Spinal cord (tissue), 10 donors: ENCODE data around the gene SF3B1. TPM values are rescaled to one million over a fixed set of nuclear protein-coding genes. Genes with fewer than 3 reads are reported as not detected.

Experiments used
- DNase-seq, 6 donors: peaks; one replicate each; pipeline versions ENCODE4 v3.0.0 to v3.0.0-alpha.2; 2013 to 2015; ENCODE audit warnings: low spot score in 6 of 6, low read depth in 4 of 6
- H3K27ac ChIP-seq: one replicate; pipeline ENCODE4 v1.5.1; 2013; ENCODE audit warnings: low read depth, low read length, control low read depth
- H3K27me3 ChIP-seq: one replicate; pipeline ENCODE4 v1.6.1; 2013; ENCODE audit warnings: low read length; ENCODE audit not compliant: control insufficient read depth, insufficient read depth
- H3K36me3 ChIP-seq: one replicate; pipeline ENCODE4 v1.6.1; 2013; ENCODE audit warnings: low read length; ENCODE audit not compliant: control insufficient read depth, insufficient read depth
- H3K4me1 ChIP-seq: one replicate; pipeline ENCODE4 v1.6.1; 2013; ENCODE audit warnings: low read length; ENCODE audit not compliant: control insufficient read depth, insufficient read depth
- H3K4me3 ChIP-seq: one replicate; pipeline ENCODE4 v1.5.1; 2013; ENCODE audit warnings: low read depth, low read length, control low read depth
- H3K9me3 ChIP-seq: one replicate; pipeline ENCODE4 v1.6.1; 2013; ENCODE audit warnings: low read length; ENCODE audit not compliant: control insufficient read depth, insufficient read depth
- WGBS: methylation state at CpG from one replicate; pipeline ENCODE4 v1.1.5; 2013; ENCODE audit warnings: missing lambda C conversion rate; ENCODE audit not compliant: insufficient coverage; 5-methylcytosine and 5-hydroxymethylcytosine counted together
- polyA plus RNA-seq, 2 donors: library from polyadenylated mRNA; unstranded; fragments of 120-200 nt; gene quantifications; one replicate each; pipeline ENCODE4 v1.2.1, GENCODE V29; 2013; ENCODE audit not compliant: insufficient read length in 2 of 2
- total RNA-seq, 2 donors: library from RNA; depleted of rRNA in 1 of 2; stranded (reverse); fragments of 120-200 nt in 1 of 2; fragments of >200 nt in 1 of 2; gene quantifications; one replicate each; pipeline versions ENCODE4 v1.2.3 to v1.2.4, GENCODE V29; 2013 to 2014
- donor health status: healthy.

Gene SF3B1
- total and polyA plus RNA-seq, 4 donors: 322 to 381 (median 338) TPM

DNA sequence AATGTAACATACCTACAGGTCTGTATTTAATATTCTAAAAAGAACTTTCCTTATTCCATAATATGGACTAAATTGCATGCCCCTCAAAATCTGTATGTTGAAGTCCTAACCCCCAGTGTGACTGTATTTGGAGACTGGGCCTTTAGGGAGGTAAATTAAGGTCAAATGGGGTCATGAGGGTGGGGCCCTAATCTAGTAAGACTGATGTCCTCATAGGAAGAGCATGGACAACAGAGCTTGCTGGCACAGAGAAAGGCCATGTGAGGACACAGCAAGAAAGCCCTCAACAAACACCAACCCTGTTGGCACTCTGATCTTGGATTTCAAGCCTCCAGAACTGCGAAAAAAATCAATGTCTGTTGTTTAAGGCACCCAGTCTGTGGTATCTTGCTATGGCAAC, 18.6 kb downstream of the SF3B1 start:
- Histone ChIP-seq H3K27me3 (no peaks in the 10 kb centered on the region), H3K9me3 (no peaks in the 10 kb centered on the region), H3K4me1 (no peaks in the 10 kb centered on the region), H3K27ac (no peak overlapping the region), H3K36me3 (peaks cover 54% of the 10 kb centered on the region), H3K4me3 (no peak overlapping the region)
- no peak for DNase-seq
- WGBS: no CpG with 5 or more reads among the region's 1 CpG

DNA sequence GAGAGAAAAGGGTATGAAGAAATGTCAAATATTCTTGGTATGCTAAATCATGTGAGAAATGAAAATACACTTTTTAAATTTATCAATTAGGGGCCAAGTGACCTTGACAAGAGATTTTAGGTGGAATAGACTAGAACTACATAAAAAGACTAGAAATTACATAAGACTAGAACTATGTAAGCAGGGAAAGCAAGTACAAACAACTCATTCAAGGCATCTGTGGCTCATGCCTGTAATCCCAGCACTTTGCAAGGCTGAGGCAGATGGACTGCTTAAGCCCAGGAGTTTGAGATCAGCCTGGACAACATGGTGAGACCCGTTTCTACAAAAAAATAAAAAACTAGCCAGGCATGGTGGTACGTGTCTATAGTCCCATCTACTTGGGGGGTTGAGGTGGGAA, 20.3 kb downstream of the SF3B1 start:
- 100% methylated on average over 1 of the region's 2 CpGs for WGBS
- Histone ChIP-seq H3K36me3 (peaks cover 66% of the 10 kb centered on the region), H3K9me3 (no peaks in the 10 kb centered on the region), H3K4me1 (no peaks in the 10 kb centered on the region), H3K4me3 (no peak overlapping the region), H3K27ac (no peak overlapping the region), H3K27me3 (no peaks in the 10 kb centered on the region)
- DNase-seq: no peak

DNA sequence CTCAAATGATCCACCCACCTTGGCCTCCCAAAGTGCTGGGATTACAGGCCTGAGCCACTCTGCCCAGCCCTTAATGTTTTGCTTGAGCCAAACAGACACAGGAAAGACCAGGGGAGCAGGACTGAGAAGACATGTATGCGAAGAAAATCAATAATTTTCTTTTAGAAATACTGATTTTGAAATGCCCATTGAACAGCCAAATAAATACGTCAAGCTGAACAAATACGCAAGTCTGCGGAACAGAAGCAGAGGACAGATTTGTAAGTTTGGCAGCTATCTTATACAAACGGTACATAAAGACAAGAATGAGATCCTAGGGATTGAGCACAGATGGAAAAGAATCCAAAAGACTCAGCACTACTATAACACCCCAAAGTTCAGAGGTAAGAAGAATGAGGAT, 20.8 kb downstream of the SF3B1 start:
- Histone ChIP-seq H3K4me3 (no peak overlapping the region), H3K27ac (no peak overlapping the region), H3K36me3 (peaks cover 71% of the 10 kb centered on the region), H3K4me1 (no peaks in the 10 kb centered on the region), H3K9me3 (no peaks in the 10 kb centered on the region), H3K27me3 (no peaks in the 10 kb centered on the region)
- no peak for DNase-seq
- WGBS: no CpG with 5 or more reads among the region's 5 CpGs

DNA sequence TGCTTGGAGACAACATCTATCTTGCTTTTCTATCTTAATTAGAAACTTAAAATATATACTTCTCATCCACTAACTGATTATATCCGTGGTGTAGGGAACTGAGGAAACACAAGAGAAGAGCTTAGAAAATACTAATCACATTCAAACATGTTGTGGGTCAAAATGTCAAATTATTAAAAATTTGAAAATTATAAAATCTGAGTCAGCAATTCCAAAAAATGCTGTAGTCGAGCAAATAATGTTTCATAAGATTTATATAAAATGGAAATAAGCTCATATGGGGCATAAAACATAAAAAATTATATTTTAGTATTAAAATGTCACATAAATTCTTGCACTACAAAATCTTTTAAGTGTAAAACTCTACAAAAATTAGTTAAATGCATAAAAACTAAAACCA, 29.2 kb downstream of the SF3B1 start:
- Histone ChIP-seq H3K36me3 (peaks cover 48% of the 10 kb centered on the region), H3K9me3 (no peaks in the 10 kb centered on the region), H3K4me1 (no peaks in the 10 kb centered on the region), H3K4me3 (no peak overlapping the region), H3K27ac (no peak overlapping the region), H3K27me3 (no peaks in the 10 kb centered on the region)
- DNase-seq: no peak
- no CpG with 5 or more reads among the region's 2 CpGs for WGBS

DNA sequence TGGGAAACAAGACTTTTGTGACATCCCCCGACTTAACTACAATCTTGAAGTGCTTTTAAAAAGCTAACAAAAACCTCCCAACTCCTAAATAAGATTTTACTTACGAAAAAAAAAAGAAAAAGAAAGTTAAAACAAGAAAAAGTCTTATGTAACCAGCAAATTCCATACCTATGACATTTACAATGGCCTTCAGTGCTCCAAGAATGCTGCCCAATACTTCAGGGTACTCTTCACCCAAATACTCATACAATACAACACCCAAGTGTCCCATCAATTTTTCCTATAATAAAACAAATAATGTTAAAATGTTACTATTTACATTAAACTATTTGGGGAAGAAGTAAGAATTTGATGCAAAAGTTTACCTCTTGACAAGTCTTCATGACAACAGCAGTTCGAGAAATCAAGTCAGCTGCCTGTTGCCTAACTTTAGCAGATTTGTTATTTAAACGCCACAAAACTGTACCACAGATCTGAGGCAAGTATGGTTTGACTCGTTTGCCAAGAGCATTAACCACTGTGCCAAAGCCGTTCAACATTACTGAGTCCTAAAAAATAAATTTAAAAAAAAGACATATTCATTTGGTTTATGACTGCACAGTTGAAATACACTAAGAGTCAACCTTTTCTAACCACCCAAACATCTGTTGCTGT, 34.8 kb downstream of the SF3B1 start:
- Histone ChIP-seq H3K36me3 (peaks cover 23% of the 10 kb centered on the region), H3K27ac (no peak overlapping the region), H3K9me3 (no peaks in the 10 kb centered on the region), H3K4me1 (no peaks in the 10 kb centered on the region), H3K4me3 (no peak overlapping the region), H3K27me3 (no peaks in the 10 kb centered on the region)
- DNase-seq: no peak
- WGBS: 94% methylated on average over 3 of the region's 6 CpGs

DNA sequence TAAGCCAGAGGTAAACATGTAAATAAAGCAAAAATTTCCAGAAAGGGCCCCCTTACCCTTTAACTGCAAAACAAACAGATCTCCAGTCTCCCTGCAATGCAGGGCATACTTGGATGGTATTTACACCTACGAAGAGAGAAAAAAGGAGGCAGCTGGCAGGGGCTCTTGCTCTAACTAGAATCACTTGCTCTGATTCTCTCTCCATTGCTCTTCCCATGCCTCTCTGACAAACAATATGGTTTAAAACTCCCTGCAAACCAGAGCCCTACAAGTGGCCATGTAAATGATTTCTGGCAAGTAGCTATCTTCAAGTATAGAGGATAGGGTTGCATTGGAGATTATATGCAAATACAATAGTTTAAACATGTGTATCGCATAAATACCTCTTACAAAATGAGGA, 35.9 kb downstream of the SF3B1 start:
- H3K4me3 ChIP-seq: no peak overlapping the region
- H3K4me1 ChIP-seq: no peaks in the 10 kb centered on the region
- H3K9me3 ChIP-seq: no peaks in the 10 kb centered on the region
- H3K27me3 ChIP-seq: no peaks in the 10 kb centered on the region
- WGBS: 75% methylated on average over 1 of the region's 2 CpGs
- H3K36me3 ChIP-seq: peaks cover 19% of the 10 kb centered on the region
- no peak overlapping the region for H3K27ac ChIP-seq
- no peak for DNase-seq

DNA sequence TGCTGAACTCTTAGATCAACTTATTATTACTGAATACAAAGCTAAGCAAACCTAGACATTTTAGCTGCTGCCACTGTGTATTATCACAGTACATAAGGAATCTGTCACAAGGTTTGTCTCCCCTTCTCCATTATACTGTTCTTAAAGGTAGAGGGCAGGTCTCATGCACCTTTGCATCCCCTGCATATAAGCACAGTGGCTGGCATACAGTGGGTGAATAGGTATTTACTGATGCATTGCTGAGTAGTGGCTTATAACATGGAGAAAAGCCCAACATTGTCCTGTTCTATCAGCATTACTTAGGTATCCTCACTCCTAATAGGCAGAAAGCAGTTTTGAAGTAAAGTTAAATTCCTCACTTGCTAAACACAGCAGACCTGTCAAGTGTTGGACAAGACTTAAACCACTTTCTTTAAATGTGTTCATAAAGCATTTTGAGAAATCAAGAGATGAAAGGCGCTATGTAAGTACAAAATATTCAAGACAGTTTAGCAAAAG, 43.6 kb downstream of the SF3B1 start:
- no CpG with 5 or more reads among the region's 1 CpG for WGBS
- Histone ChIP-seq H3K4me3 (no peak overlapping the region), H3K27me3 (no peaks in the 10 kb centered on the region), H3K27ac (no peak overlapping the region), H3K9me3 (no peaks in the 10 kb centered on the region), H3K4me1 (no peaks in the 10 kb centered on the region), H3K36me3 (peaks cover 9% of the 10 kb centered on the region)
- no peak for DNase-seq

DNA sequence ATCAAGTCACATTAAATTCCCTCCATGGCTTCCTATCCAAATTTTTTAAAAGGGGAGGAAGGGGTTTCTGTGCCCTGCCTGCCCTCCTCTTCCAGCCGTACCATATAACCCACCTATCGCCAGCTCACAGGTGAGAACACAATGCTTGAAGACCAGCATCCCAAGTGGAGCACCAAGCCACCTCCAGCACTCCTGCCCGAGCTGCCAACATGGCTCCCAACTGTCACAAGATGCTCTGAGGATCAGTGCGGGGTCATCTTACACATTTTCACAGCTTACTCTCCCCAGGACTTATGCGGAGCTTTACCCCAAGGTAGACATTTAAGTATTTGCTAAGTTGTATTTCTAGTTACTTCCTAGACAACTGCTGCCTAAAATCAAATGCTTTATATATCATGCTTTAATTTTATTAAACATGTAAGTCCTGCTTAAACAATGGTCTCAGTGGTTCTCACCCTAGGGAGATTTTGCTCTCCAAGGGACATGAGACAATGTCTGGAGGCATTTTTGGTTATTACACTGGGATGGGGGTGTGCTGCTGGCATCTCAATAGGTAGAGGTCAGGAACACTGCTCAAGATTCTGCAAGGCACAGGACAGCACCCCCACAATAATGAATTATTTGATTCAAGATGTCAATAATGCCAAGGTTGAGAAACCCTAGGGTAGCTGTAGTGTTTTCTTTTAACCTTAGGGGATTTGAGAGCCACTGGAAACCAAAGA, 45.8 kb downstream of the SF3B1 start:
- Histone ChIP-seq H3K36me3 (peaks cover 4% of the 10 kb centered on the region), H3K4me1 (no peaks in the 10 kb centered on the region), H3K27ac (no peak overlapping the region), H3K27me3 (no peaks in the 10 kb centered on the region), H3K4me3 (no peak overlapping the region), H3K9me3 (no peaks in the 10 kb centered on the region)
- DNase-seq: no peak
- WGBS: no CpG with 5 or more reads among the region's 5 CpGs

DNA sequence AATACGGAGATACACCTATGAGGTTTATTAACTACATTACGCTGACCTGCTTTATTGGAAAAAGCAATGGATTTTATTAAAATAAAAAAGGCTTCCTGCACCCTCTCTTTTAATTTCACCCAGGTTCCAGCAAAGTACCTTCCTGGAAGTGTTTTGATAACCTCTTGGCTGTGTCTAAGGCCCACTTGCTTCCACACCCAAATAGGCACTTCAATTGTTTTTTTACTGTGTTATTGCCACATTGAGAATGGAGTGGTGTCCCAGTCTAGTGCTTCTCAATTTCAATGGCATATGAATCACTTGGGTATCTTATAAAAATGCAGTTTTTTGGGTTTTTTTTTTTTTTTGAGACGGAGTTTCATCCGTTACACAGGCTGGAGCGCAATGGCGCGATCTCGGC, 47.6 kb downstream of the SF3B1 start:
- no CpG with 5 or more reads among the region's 8 CpGs for WGBS
- no peak overlapping the region for H3K27ac ChIP-seq
- no peaks in the 10 kb centered on the region for H3K27me3 ChIP-seq
- no peaks in the 10 kb centered on the region for H3K4me1 ChIP-seq
- peaks cover 4% of the 10 kb centered on the region for H3K36me3 ChIP-seq
- H3K9me3 ChIP-seq: no peaks in the 10 kb centered on the region
- no peak overlapping the region for H3K4me3 ChIP-seq
- DNase-seq: no peak

DNA sequence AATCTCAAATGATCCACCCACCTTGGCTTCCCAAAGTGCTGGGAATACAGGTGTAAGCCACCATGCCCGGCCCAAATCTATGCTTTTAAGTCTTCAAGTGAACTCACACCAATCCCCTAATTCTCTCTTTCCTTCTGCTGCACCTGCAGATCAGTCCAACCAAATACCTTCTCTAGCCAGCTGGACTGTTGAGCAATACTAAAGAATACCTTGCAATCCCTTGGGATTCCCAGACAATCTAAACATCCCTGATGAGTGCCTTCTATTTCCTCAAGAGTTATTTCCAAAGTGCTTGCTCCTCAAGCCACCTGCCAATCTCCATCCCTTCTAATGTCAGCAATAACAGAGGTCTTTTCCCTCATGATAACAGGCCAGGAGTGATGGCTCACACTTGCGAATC, 48.6 kb downstream of the SF3B1 start:
- no peak overlapping the region for H3K27ac ChIP-seq
- no peak for DNase-seq
- H3K4me1 ChIP-seq: no peaks in the 10 kb centered on the region
- H3K9me3 ChIP-seq: no peaks in the 10 kb centered on the region
- no peak overlapping the region for H3K4me3 ChIP-seq
- WGBS: 100% methylated on average over 1 of the region's 2 CpGs
- H3K36me3 ChIP-seq: peaks cover 4% of the 10 kb centered on the region
- no peaks in the 10 kb centered on the region for H3K27me3 ChIP-seq
